Regular cardiac myocyte (primary cell): ENCODE measurements around the gene MAZ. TPM values are rescaled to one million over a fixed set of nuclear protein-coding genes. Genes with fewer than 3 reads are reported as not detected.

Experiments used
- total RNA-seq: library from RNA; depleted of rRNA; stranded (reverse); fragments of >200 nt; gene quantifications from 2 replicates; pipeline ENCODE4 v1.2.3, GENCODE V29; 2014

MAZ gene
- 87.7 and 188 TPM in 2 replicates for total RNA-seq

DNA sequence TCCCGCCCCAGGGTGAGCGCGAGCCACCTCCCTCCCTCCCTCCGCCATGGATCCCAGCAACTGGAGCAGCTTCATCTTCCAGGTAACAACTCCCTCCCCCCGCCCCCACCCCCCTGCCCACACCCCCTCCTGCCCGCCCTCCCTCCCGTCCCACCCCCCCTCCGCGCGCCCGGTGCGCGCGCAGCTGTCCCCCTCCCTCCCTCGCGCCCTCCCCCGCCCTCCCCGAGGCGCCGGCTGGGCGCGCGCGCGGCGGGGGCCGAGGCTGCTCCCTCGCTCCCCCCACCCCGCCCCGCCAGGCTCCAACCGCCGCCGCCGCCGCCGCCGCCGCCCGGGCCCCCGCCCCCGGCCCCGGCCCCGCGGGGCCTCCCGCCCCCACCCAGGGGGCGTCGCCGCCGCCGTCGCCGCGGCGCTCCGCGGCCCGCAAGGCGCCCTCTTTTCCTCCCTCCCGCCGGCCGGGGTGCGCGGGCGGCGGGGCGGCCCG, at the start of gene MAZ:
TSS of gene MAZ (plus strand) at position 431 of the 481 bp plus-strand sequence. CDS start 173 bp downstream, outside the sequence.

DNA sequence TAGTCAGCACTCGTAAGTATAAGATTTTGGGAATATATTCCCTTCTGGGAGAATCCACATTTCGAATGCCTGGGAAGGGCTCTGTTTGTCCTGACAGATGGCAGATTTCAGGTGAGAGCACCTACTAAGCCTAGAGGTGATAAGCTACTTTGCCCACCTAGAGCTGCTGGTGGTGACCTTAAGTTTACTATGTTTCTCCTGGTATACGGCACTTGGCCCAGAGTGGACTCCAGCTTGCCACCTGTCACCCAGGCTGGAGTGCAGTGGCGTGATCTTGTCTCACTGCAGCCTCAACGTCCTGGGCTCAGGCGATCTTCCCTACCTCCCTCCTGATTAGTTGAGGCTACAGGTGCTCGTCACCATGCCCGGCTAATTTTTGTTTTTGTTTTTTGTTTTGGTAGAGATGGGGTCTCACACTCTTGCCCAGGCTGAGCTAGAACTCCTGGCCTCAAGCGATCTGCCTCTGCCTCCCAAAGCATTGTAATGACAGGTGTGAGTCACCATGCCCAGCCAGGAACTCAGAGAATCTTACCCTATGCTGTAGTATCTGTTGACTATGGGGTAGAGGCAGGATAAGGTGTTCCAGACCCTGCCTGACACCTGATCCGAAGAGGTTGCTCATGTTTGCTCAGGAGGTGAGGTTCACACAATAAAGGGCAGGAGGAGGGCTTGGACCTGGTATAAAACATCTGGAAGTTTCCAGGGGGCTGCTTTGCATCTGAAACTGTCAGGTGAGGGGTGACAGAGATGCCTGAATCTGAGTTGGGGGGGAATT, 28.6 kb upstream of the MAZ start, which contains the start of gene ZG16:
TSS of gene ZG16 (plus strand) at position 681 of the 775 bp plus-strand sequence. CDS start 1,011 bp downstream, outside the sequence.

DNA sequence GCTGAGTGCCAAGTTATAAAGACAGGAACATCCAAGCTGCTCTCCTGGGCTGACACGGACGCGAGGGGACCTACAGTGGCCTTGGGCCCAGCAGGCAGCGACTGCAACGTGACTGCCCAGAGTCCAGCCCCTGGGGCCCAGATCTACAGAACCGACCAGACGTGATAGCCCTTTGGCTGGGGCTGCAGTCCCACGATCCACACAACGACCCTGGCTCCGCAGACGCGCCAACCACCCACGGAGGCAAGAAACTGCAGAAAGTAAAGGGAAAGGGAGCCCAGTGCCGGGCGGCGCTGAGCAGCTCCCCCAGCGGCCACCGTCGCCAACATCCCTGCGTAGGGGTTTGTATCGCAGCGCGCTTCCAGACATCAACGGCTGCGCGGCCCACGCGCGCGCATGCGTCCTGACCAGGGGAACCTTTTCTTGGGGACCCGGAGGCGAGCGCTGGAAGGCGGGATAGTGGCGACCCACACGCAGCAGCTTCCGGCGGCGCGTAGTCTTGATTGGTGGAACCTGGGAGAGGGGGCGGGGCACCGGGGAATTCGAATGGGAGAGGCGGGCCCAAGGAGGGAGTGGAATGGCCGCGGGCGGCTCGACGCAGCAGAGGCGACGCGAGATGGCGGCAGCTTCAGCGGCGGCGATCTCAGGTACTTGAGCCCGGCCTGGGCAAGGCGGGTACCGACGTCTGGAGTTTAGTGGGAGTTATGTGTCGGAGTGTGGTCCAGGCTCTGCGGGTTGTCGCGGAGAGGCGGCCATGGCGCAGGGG, 16.0 kb upstream of the MAZ start, which contains the start of gene KIF22:
TSS of gene KIF22 (plus strand) at position 569 of the 766 bp plus-strand sequence. CDS start at position 578, 9 bp downstream.

DNA sequence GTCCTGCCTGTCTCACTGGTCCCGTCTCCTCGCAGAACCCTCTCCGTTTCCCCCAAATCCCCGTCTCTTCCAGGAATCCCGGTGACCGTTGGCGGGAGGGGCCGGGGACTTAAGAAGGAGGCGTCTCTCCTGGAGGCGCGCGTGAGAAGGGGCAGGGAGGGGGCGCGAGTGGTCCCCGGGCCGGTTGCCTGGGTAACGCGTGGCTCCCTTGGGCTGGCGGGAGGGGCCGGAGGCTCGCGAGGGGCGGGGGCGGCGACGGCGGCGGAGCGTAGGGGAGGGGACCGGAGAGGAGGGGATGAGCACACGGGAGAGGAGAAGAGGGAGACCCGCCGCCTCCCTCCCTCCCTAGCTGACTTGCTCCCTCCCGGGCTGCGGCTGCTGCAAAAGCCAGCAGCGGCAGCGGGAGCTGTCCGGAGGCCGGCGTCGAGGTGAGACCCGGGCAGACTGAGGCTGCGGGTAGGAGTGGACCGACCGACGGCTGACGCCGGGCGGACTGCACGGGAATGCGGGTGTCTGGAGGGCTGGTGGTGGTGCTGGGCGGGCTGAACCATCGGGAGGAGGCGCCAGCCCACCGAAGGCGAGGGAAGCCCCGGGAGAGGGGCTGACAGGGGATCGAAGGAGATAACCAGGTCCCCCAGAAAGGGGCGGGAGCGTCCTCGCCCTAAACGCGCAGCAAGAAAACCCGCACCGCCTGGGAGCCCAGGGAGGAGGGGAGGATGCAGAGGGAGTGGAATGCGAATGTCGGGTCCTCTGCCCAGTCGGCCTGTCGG, 5.8 kb downstream of the MAZ start, which contains the start of gene PRRT2:
TSS of gene PRRT2 (plus strand) at position 298 of the 770 bp plus-strand sequence. CDS start 862 bp downstream, outside the sequence.

DNA sequence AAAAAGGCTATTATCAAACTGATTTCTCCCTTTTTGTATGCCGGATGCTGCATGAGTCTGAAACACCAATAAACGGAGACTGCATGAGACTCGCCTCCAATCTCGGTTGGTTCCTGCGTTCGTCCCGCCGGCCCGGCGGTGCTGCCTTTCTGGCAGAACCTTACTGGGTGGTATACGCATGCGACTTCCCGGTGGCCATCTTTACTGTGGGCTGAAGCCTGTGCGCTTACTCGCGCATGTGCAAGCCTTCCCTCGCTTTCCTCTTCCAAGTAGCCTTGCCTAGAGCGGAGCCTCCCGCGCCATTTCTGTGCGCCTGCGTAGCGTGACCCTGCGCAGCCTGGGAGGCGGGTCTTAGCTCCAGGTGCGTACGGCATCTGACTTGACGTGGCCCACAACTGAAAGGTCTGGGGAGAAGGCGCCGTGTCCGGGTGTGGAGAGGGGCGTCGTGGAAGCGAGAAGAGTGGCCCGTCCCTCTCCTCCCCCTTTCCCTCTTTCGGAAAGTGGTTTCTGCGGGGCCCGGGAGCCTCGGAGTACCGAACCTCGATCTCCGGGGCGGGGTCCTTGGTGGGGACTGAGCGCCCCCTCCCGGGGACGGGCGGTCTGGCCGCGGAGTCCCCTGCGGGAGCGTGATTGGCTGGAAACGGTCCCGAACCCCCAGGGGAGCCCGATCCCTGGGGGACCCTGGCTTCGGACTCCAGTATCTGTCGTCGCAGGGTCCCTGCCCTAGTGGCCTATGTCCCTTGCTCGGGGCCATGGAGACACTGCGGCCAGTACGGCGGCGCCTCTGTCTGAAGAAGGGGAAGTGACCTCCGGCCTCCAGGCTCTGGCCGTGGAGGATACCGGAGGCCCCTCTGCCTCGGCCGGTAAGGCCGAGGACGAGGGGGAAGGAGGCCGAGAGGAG, 9.7 kb downstream of the MAZ start, which contains the start of gene PAGR1:
TSS of gene PAGR1 (plus strand) at position 360 of the 901 bp plus-strand sequence. CDS start at position 734, 374 bp downstream.

DNA sequence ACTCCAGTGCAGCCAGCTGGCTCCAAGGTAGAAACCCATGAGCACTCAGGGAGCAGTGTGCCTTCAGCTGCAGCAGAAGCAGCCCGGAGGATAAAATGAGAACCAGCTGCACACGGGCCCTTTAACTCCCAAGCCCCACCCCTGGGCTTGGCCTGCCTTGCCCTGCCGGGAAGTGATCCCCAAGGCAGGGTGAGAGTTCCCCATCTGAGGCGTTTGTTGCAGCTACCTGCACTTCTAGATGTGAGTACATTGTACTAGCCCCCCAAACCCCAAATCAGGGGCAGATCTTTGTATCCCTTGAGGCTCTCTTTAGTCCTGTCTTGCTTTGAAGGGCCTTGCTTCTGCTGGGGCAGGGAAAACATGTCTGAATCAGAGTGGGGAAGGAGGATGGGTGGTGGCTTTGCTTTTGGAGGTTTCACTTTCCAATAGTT, 14.0 kb downstream of the MAZ start, which contains the start of gene MVP:
TSS of gene MVP (plus strand) at position 192 of the 431 bp plus-strand sequence. CDS start 10,088 bp downstream, outside the sequence.

Other genes with a start within 250 kb of the MAZ start
- not detected in 2 replicates for gene SPN, start 143.3 kb upstream of the MAZ start, total RNA-seq
- gene QPRT, start 127.3 kb upstream of the MAZ start, total RNA-seq: 10.9 and 22.8 TPM in 2 replicates
- gene C16orf54, start 60.5 kb upstream of the MAZ start, total RNA-seq: not detected in 2 replicates
- gene ZG16, start 28.3 kb upstream of the MAZ start, total RNA-seq: not detected in 2 replicates
- gene KIF22, start 15.8 kb upstream of the MAZ start, total RNA-seq: 15.2 and 94.1 TPM in 2 replicates
- gene PRRT2, start 5.7 kb downstream of the MAZ start, total RNA-seq: 0.58 and 3.1 TPM in 2 replicates
- gene PAGR1, start 9.6 kb downstream of the MAZ start, total RNA-seq: 12.7 and 32.4 TPM in 2 replicates
- gene MVP, start 13.9 kb downstream of the MAZ start, total RNA-seq: 188 and 263 TPM in 2 replicates
- 86.8 and 102 TPM in 2 replicates for gene CDIPT, start 56.7 kb downstream of the MAZ start, total RNA-seq
- 3.5 and 10.4 TPM in 2 replicates for gene SEZ6L2, start 93.0 kb downstream of the MAZ start, total RNA-seq
- 13.0 and 15.3 TPM in 2 replicates for gene ASPHD1, start 94.0 kb downstream of the MAZ start, total RNA-seq
- 5.2 and 7.0 TPM in 2 replicates for gene KCTD13, start 119.7 kb downstream of the MAZ start, total RNA-seq
- gene TMEM219, start 155.6 kb downstream of the MAZ start, total RNA-seq: 72.7 and 84.9 TPM in 2 replicates
- gene TAOK2, start 167.3 kb downstream of the MAZ start, total RNA-seq: 54.1 and 74.6 TPM in 2 replicates
- 5.1 and 15.0 TPM in 2 replicates for gene HIRIP3, start 189.1 kb downstream of the MAZ start, total RNA-seq
- 19.4 and 20.5 TPM in 2 replicates for gene INO80E, start 189.7 kb downstream of the MAZ start, total RNA-seq
- under 0.01 TPM in 1 of 2 replicates, not detected in the other for gene DOC2A, start 204.5 kb downstream of the MAZ start, total RNA-seq
- not detected in 2 replicates for gene C16orf92, start 216.7 kb downstream of the MAZ start, total RNA-seq
- gene TLCD3B, start 224.7 kb downstream of the MAZ start, total RNA-seq: 0.19 TPM in 1 of 2 replicates, not detected in the other